ENCODE measurements around the gene NCOA7.

DNA sequence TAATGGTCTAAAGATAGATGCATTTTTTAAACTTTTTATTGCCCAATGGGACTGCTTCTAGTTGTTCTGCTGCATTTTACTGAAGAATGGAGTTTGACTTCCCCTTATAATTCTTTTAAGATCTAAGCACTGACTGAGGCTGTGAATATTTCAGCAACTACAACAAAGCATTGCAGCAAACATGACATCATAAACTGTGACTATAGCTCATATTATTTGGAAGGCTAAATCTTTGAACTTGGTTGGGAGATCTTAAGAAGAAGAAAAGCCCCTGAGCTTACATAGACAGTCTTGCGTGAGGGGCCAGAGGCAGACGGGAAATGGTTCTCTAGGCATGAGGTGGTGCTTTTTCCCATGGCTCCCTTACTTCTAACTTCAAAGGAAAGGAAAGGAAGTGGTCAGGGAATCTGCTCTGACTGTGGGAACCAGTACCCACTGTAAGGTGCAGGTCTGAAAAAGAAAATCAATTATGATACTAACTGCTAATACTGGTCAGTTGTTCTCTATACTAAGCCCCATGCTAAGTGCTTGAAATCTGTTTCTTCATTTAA, 26.6 kb upstream of the NCOA7 start:
- TF ChIP-seq, protein P1, sequence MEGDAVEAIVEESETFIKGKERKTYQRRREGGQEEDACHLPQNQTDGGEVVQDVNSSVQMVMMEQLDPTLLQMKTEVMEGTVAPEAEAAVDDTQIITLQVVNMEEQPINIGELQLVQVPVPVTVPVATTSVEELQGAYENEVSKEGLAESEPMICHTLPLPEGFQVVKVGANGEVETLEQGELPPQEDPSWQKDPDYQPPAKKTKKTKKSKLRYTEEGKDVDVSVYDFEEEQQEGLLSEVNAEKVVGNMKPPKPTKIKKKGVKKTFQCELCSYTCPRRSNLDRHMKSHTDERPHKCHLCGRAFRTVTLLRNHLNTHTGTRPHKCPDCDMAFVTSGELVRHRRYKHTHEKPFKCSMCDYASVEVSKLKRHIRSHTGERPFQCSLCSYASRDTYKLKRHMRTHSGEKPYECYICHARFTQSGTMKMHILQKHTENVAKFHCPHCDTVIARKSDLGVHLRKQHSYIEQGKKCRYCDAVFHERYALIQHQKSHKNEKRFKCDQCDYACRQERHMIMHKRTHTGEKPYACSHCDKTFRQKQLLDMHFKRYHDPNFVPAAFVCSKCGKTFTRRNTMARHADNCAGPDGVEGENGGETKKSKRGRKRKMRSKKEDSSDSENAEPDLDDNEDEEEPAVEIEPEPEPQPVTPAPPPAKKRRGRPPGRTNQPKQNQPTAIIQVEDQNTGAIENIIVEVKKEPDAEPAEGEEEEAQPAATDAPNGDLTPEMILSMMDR (IDR thresholded peaks at IDR 0.05; ENCODE audit: low read depth, low read length), result no peak
- TF ChIP-seq EZH2phosphoT487 (IDR thresholded peaks at IDR 0.05; ENCODE audit: low read depth), result no peak

All from OCI-LY3 (cell line).